Parathyroid adenoma (tissue), 2 donors: ENCODE data around the gene ADSS1.

Experiments used
- H2AFZ ChIP-seq: fragments of 300-600 bp; sonication (generic); one replicate; pipeline ENCODE4 v1.7.0; 2017; ENCODE audit warnings: antibody characterized with exemption, mild to moderate bottlenecking
- H3K27ac ChIP-seq: fragments of 300-600 bp; sonication (generic); one replicate; pipeline ENCODE4 v1.7.0; 2017
- H3K27me3 ChIP-seq: fragments of 300-600 bp; sonication (generic); one replicate; pipeline ENCODE4 v1.7.0; 2017; ENCODE audit warnings: low read length; ENCODE audit not compliant: control insufficient read depth, insufficient read depth
- H3K36me3 ChIP-seq: fragments of 300-600 bp; sonication (generic); one replicate; pipeline ENCODE4 v1.7.0; 2017; ENCODE audit warnings: low read length; ENCODE audit not compliant: control insufficient read depth, insufficient read depth
- H3K4me1 ChIP-seq: fragments of 300-600 bp; sonication (generic); one replicate; pipeline ENCODE4 v1.7.0; 2017; ENCODE audit warnings: control low read depth
- H3K4me2 ChIP-seq: fragments of 300-600 bp; sonication (generic); one replicate; pipeline ENCODE4 v1.7.0; 2017; ENCODE audit warnings: low read length
- H3K4me3 ChIP-seq: fragments of 300-600 bp; sonication (generic); one replicate; pipeline ENCODE4 v1.7.0; 2017; ENCODE audit warnings: low read depth, low read length
- H3K79me2 ChIP-seq: fragments of 300-600 bp; sonication (generic); one replicate; pipeline ENCODE4 v1.7.0; 2017; ENCODE audit warnings: control low read depth
- H3K9ac ChIP-seq: fragments of 300-600 bp; sonication (generic); one replicate; pipeline ENCODE4 v1.7.0; 2017; ENCODE audit warnings: mild to moderate bottlenecking
- H3K9me3 ChIP-seq: fragments of 300-600 bp; sonication (generic); one replicate; pipeline ENCODE4 v1.7.0; 2017; ENCODE audit warnings: low read length; ENCODE audit not compliant: control insufficient read depth
- CTCF ChIP-seq: fragments of 300-600 bp; sonication (generic); IDR thresholded peaks from one replicate; pipeline ENCODE4 v1.7.0; 2017; ENCODE audit warnings: antibody characterized with exemption, mild to moderate bottlenecking
- donor health status: primary hyperparathyroidism.

Gene ADSS1

GRCh38 chr14:104785708-104786080, 61.7 kb downstream of the ADSS1 start:
- H3K27me3 ChIP-seq, result no peaks in the 10 kb centered on the region
- peaks cover 27% of the 10 kb centered on the region for H3K79me2 ChIP-seq
- no peak overlapping the region for H2AFZ ChIP-seq
- no peaks in the 10 kb centered on the region for H3K9me3 ChIP-seq
- TF ChIP-seq CTCF, result no peak
- H3K4me2 ChIP-seq, result no peak overlapping the region
- no peak overlapping the region for H3K4me3 ChIP-seq
- no peaks in the 10 kb centered on the region for H3K4me1 ChIP-seq
- H3K36me3 ChIP-seq, result no peaks in the 10 kb centered on the region
- no peak overlapping the region for H3K9ac ChIP-seq
- H3K27ac ChIP-seq, result no peak overlapping the region

GRCh38 chr14:104786091-104786586, 62.1 kb downstream of the ADSS1 start:
- H3K27ac ChIP-seq, result no peak overlapping the region

DNA sequence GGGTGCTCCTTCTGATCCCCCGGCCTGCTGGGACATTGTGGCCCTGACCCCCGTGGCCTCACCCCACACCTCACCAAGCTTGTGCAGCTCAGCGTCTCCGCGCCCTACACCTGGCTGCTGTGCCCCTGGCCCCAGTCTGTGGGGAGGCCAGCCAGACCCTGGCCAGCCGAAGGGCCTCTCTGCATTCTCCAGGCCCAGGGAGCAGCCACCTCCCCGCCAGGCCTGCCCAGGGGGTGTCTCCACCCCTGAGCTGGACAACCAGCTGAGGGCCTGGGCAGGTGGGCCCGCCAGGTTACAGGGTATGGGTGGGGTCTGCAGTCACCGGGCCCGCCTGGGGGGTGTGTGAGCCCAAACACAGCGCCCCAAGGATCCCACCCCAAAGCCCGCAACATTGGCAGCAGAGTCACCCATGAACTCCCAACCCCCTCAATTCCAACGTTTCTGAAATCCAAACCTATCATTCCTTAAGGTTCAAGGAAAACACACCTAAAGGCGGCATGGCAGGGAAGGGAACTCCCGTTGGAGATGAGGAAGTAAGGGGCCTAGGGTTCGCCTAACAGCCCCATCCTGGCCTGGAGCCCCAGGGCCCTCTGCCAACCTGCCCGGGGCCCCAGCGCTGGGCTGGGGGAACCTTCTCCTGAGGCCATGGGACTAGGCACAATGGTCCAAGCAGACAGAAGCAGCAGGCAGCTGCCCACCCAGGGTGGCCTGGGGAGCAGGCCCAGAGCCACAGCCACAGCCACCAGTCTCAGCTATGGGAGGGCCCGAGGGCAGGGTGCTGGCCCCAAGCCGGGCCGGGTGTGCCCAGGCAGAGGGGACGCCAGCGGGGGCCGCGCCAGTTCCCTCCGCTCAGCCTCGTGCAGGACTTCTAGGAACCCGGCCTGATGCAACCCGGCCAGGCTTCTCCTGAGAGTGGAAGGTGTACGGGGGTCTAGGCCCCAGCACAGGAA, 63.0 kb downstream of the ADSS1 start:
- Histone ChIP-seq H3K27me3 (no peaks in the 10 kb centered on the region), H3K4me3 (no peak overlapping the region), H3K4me2 (no peak overlapping the region), H3K27ac (no peak overlapping the region), H3K4me1 (no peaks in the 10 kb centered on the region), H3K9ac (no peak overlapping the region), H2AFZ (no peak overlapping the region), H3K36me3 (no peaks in the 10 kb centered on the region), H3K79me2 (peaks cover 40% of the 10 kb centered on the region), H3K9me3 (no peaks in the 10 kb centered on the region)
- no peak for TF ChIP-seq CTCF

More at GRCh38 chr14:104786091-104786586, 62.1 kb downstream of the ADSS1 start:
- Histone ChIP-seq H3K4me3 (no peak overlapping the region), H3K36me3 (no peaks in the 10 kb centered on the region), H3K4me2 (no peak overlapping the region), H3K27me3 (no peaks in the 10 kb centered on the region), H3K9ac (no peak overlapping the region), H2AFZ (no peak overlapping the region), H3K79me2 (peaks cover 31% of the 10 kb centered on the region), H3K9me3 (no peaks in the 10 kb centered on the region), H3K4me1 (no peaks in the 10 kb centered on the region)
- TF ChIP-seq CTCF, result no peak

- H3K4me3 ChIP-seq, result no peak overlapping the region
- no peaks in the 10 kb centered on the region for H3K4me1 ChIP-seq
- H2AFZ ChIP-seq, result no peak overlapping the region
- no peaks in the 10 kb centered on the region for H3K27me3 ChIP-seq
- no peaks in the 10 kb centered on the region for H3K9me3 ChIP-seq
- no peak overlapping the region for H3K9ac ChIP-seq
- no peak for TF ChIP-seq CTCF
- H3K79me2 ChIP-seq, result peaks cover 47% of the 10 kb centered on the region
- no peaks in the 10 kb centered on the region for H3K36me3 ChIP-seq
- no peak overlapping the region for H3K27ac ChIP-seq
- no peak overlapping the region for H3K4me2 ChIP-seq
These were observed 63.7 kb downstream of the ADSS1 start for GRCh38 chr14:104787736-104788135.
